GM19043 (cell line): ENCODE measurements around the gene YEATS2.
"Not testable (repeated sequence)": the region's sequence is repeated elsewhere in the genome, so short reads cannot be mapped to it uniquely, and the experiment has no call there.

Experiments
- ATAC-seq: cut with Tn5 transposase; IDR thresholded peaks from one replicate; pipeline ENCODE4 v1.9.1; 2021; ENCODE audit warnings: low read depth; ENCODE audit not compliant: unreplicated experiment

The YEATS2 gene

GRCh38 chr3:183774631-183775030, 77.0 kb downstream of the YEATS2 start:
- ATAC-seq: no peak

GRCh38 chr3:183775781-183776180, 78.2 kb downstream of the YEATS2 start:
- no peak for ATAC-seq

- not testable (repeated sequence) for ATAC-seq
These were observed 78.9 kb downstream of the YEATS2 start for GRCh38 chr3:183776451-183776850.

- no peak for ATAC-seq
These were observed 79.5 kb downstream of the YEATS2 start for GRCh38 chr3:183777016-183777618.

GRCh38 chr3:183779896-183780465, 82.4 kb downstream of the YEATS2 start:
- ATAC-seq: no peak

- ATAC-seq: no peak
These were observed 83.6 kb downstream of the YEATS2 start for GRCh38 chr3:183781246-183781645.

GRCh38 chr3:183782576-183783276, 85.1 kb downstream of the YEATS2 start:
- ATAC-seq: no peak

GRCh38 chr3:183784503-183784902, 86.9 kb downstream of the YEATS2 start:
- not testable (repeated sequence) for ATAC-seq

- ATAC-seq: no peak
These were observed 92.2 kb downstream of the YEATS2 start for GRCh38 chr3:183789826-183790225.

- no peak for ATAC-seq
These were observed 93.1 kb downstream of the YEATS2 start for GRCh38 chr3:183790700-183791099.

- ATAC-seq: no peak
These were observed 95.4 kb downstream of the YEATS2 start for GRCh38 chr3:183792976-183793375.

GRCh38 chr3:183794452-183794851, 96.9 kb downstream of the YEATS2 start:
- no peak for ATAC-seq

- ATAC-seq: no peak
These were observed 98.8 kb downstream of the YEATS2 start for GRCh38 chr3:183796372-183796771.

- no peak for ATAC-seq
These were observed 100.4 kb downstream of the YEATS2 start for GRCh38 chr3:183797996-183798395.

- no peak for ATAC-seq
These were observed 101.9 kb downstream of the YEATS2 start for GRCh38 chr3:183799461-183799860.

GRCh38 chr3:183800243-183800863, 102.8 kb downstream of the YEATS2 start:
- ATAC-seq: no peak

- ATAC-seq: no peak
These were observed 104.0 kb downstream of the YEATS2 start for GRCh38 chr3:183801601-183802000.

- no peak for ATAC-seq
These were observed 105.4 kb downstream of the YEATS2 start for GRCh38 chr3:183802989-183803388.

GRCh38 chr3:183807209-183807728, 109.7 kb downstream of the YEATS2 start:
- ATAC-seq: no peak

GRCh38 chr3:183807881-183808280, 110.3 kb downstream of the YEATS2 start:
- ATAC-seq: no peak

GRCh38 chr3:183808355-183808754, 110.8 kb downstream of the YEATS2 start:
- no peak for ATAC-seq
